NCI-H69 (cell line): Measurements from ENCODE around the gene CEP164.

Experiments
- DNase-seq: peaks from one replicate; lab custom pipeline; 2025; lab: John Stamatoyannopoulos, UW

The CEP164 gene

GRCh38 chr11:117461396-117462182 is 133.9 kb downstream of the CEP164 start:
- no peak for DNase-seq

- DNase-seq, result peak; percentile 80
Measured at GRCh38 chr11:117462183-117462863, 134.7 kb downstream of the CEP164 start.

- no peak for DNase-seq
Measured at GRCh38 chr11:117462864-117463247, 135.2 kb downstream of the CEP164 start.
